M059J (cell line): Measurements from ENCODE around the gene SCGB1C2. TPM values are rescaled to one million over a fixed set of nuclear protein-coding genes. Genes with fewer than 3 reads are reported as not detected.
"Not testable (repeated sequence)": the region's sequence is repeated elsewhere in the genome, so short reads cannot be mapped to it uniquely, and the experiment has no call there.

Experiments used
- DNase-seq: peaks from one replicate; pipeline ENCODE4 v3.0.0-alpha.2; 2012; ENCODE audit warnings: low read depth
- total RNA-seq: library from RNA; depleted of rRNA; stranded (reverse); fragments of >200 nt; shearing (Covaris generic); gene quantifications from 2 replicates; pipeline ENCODE4 v1.2.3, GENCODE V29; 2014

The SCGB1C2 gene
- total RNA-seq, 1 experiment from 2014 or later = not detected

DNA sequence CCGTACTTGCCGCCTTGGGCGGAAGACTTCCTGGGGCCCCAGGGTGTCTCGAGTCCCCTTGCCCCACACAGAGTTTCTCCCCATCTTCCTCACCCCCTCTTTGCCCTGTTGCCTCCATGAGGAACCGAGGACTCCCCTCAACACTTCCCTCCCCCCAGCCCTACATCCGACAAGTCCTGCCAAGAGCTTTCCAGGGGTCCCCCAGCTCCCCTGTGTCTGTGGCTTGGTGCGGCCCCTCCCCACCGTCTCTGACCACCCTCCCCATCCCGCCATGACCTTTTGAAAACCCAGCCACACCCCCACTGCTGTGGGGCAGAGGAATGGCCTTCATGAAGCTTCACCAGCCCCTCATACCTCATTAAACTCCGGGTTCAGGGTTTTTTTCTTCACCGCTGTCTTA, 11.4 kb downstream of the SCGB1C2 start:
- no peak for DNase-seq

DNA sequence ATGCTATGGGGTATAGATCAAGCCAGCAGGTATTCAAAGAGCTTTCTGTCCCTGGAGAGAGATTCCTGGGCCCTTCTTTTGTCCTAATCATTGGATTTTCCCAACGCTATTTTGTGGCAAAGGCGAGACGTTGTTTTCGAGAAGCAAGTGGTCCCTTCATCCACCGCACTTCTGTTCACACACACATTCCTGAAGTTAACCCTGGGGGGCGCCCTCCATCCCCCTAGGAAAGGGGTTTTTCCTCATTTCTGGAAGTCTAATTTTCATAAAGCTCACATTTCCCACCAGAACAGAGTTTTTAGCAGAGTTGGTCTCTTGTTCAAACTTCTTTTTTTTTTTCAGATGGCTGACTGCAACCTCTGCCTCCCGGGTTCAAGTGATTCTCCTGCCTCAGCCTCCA, 11.9 kb downstream of the SCGB1C2 start:
- DNase-seq = no peak

DNA sequence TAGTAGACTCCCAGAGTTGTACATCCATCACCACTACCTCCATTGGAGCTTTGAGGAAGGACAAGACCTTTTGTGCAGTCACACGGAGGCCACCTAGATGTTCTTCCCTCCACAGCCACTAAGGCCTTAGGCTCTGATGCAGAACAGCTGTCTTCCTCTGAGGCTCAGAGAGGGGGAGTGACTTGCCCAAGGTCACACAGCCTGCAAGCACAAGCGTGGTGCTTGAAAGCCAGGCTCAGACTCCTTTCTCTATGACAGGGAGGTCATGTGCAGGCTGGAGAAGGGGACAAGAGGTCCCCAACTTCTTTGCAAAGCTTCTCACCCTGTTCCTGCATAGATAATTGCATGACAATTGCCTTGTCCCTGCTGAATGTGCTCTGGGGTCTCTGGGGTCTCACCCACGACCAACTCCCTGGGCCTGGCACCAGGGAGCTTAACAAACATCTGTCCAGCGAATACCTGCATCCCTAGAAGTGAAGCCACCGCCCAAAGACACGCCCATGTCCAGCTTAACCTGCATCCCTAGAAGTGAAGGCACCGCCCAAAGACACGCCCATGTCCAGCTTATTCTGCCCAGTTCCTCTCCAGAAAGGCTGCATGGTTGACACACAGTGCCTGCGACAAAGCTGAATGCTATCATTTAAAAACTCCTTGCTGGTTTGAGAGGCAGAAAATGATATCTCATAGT, 12.7 kb downstream of the SCGB1C2 start:
- no peak for DNase-seq

DNA sequence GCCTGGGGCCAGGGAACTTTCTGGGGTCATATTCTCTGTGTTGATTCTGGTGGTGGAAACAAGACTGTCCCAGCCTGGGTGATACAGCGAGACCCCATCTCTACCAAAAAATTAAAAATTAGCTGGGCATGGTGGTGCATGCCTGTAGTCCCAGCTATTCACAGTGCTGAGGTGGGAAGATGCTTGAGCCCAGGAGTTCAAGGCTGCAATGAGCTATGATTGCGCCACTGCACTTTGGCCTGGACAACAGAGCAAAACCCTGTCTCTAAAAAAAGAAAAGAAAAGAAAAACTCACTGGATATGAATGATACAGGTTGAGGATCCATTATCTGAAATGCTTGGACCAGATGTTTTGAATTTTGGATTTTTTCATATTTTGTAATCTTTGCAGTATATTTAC, 13.6 kb downstream of the SCGB1C2 start:
- DNase-seq = no peak

DNA sequence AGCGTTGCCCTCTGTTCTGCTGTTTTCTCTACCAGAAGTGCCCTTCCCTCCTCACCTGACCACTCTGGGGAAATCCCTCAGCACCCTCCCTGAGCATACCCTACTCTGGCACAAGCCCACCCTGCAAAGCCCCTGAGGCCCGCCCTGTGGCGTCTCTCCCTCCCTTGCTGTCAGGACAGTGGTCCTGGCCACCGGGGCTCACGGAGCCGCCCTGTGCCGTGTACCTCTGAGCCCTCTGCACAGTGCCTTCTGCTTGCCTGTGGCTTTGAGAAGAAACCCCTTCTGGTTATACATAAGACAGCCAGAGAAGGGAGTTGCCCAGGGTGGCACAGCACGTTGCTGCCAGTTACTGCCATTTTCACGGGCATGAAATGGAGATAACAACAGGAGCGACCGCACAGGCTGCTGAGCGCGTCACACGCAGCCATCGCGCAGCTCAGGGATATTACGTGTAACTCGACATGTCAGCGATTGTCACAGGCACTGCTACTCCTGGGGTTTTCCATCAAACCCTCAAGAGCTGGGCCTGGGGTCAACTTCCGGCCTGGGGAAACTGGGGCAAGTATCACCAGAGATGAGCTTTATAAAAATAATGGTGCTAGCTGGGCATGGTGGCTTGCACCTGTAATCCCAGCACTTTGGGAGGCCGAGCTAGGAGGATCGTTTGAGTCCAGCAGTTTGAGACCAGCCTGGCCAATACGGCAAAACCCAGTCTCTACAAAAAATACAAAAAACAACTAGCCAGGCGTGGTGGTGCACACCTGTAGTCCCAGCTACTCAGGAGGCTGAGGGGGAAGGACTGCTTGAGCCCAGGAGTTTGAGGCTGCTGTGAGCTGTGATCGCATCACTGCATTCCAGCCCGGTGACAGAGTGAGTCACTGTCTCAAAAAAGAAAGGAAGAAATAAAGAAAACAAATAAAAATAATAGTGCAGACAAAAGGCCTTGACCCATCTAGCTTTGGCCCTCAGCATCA, 14.8 kb downstream of the SCGB1C2 start:
- peak; percentile 46 for DNase-seq

DNA sequence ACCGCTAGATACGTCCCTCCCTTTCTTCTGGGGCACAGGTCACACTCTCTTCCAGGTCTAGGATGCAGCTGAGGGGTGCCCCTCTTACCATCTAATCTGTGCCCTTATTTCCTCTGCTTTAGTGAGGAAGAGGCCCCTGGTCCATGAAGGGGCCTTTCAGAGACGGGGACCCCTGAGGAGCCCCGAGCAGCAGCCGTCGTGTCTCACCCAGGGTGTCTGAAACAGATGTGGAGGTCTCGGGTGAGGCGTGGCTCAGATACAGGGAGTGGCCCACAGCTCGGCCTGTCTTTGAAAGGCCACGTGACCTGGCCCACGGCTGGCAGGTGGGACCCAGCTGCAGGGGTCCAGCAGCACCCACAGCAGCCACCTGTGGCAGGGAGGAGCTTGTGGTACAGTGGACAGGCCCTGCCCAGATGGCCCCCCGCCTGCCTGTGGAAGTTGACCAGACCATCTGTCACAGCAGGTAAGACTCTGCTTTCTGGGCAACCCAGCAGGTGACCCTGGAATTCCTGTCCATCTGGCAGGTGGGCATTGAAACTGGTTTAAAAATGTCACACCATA, 15.6 kb downstream of the SCGB1C2 start:
- DNase-seq = no peak

DNA sequence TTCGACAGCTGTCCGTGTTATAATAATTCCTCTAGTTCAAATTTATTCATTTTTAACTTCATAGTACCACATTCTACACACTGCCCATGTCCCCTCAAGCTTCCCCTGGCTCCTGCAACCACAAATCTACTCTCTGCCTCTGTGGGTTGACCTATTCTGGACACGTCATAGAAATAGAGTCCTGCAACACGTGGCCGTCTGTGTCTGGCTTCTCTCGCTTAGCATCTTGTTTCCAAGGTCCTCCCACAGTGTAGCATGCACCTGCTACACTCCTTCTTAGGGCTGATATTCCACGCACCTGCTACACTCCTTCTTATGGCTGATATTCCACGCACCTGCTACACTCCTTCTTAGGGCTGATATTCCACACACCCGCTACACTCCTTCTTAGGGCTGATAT, 16.5 kb downstream of the SCGB1C2 start:
- peak; percentile 29 for DNase-seq

DNA sequence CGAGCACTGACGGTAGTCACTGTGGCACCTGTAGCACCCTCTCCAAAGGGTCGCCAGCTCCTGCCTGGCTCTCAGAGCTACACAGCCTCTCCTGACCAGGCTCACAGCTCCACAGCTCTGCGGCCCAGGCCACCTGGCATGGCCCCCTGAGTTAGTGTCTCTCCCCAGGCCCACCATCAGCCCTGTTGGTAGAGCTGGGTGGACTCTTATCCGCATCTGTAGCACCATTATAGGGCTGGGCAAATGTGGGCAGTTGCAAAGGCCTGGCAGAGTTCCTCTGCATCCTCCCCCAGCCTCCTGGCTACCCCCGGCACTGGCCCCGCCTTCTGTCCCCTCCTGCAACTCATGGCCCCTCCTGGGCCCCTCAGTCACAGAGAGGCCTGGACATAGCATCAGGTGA, 18.2 kb downstream of the SCGB1C2 start:
- no peak for DNase-seq

DNA sequence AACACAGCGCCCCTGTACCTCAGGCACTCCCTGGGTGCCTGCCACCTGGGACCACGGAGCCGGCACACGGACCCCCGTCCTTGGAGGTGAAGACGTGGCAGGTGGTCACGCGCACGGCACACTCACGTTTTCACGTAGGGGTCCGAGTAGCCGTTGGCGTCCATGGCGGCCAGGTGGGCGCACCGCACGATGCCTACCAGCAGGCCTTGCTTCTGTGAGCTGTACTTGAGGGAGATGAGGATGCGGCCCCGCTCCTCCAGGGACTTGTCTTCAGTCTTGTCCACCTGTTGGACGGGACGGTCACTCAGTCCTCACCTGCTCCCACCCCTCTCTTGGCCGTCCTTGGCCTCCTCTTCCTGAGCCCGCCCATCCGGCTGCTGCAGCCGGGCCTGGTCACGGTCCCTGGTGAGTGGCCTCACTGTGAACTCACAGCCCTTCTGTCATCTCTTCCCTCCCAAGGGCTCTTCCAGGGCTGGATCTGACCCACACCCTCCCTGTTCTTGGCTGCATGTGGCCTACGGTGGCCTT, 18.8 kb downstream of the SCGB1C2 start:
- DNase-seq = no peak

DNA sequence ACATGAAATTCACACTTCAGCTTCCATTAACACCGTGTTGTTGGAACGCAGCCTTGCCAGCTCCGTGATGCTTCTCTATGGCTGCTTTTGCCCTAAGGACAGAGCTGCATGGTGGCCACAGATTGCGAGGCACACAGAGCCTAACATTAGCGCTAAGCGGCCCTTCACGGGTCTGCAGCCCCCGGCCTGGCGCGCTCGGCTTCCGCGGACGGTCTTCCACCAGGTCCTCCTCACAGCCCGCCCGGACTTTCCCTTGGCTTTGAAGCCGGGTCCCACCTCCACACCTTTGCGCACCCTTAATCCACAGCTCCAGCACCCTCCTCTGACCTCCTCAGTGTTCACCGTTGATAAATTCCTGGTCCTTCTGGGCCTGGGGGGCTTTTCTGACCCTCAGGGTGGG, 19.6 kb downstream of the SCGB1C2 start:
- DNase-seq = no peak

DNA sequence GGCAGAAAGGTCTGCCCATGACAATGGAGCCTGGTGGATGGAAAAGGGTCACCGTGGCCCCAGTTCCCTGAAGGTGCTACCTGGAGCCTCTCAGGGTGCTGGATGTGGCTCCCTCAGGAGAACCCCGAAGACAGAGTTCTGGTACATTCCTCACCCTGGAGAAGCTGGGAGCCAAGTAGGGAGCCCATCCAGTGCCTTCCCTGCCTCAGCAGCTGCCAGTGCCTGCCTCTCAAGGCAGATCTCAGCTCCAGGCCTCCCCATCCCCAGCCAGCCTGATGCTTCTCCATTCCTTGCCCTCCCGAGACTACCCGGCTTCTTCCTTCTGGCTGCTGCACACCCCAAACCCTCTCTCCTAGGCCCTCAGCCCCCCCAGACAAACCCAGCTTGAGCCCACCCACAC, 20.5 kb downstream of the SCGB1C2 start:
- DNase-seq = no peak

DNA sequence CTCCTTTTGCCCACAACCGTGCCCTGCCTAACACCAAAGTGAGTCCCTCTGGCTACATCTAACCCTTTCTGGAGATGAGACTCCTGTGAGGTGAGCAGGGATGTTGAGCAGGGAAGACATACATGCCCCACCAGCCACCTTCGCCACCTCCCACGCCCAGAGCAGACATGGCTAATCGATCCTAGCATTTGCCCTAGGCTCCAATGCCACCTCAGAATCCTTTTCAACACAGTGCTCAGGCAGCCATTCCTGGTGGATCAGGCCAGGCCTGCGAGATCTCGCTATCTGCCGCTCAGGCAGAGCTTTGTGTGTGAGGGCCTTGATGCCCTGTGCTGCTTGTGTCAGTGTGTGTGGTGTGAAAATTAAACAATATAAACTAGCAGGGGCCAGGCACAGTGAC, 21.0 kb downstream of the SCGB1C2 start:
- no peak for DNase-seq

DNA sequence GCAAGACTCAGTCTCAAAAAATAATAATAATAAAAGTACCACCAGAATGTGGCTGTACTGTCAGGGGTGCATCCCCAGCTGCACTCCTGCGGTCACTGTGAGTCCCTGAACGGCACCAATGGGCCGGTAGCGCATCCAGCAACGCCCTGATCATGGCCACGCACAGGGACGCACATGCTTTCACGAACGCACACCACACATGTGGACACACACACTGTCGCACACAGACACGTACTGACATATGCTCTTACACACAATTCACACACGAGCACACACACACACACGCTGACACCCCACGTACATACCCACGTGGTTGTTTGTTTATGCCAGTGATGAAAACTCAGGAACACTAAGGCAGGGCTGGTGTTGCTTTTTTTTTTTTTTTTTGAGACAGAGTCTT, 22.2 kb downstream of the SCGB1C2 start:
- DNase-seq = no peak

DNA sequence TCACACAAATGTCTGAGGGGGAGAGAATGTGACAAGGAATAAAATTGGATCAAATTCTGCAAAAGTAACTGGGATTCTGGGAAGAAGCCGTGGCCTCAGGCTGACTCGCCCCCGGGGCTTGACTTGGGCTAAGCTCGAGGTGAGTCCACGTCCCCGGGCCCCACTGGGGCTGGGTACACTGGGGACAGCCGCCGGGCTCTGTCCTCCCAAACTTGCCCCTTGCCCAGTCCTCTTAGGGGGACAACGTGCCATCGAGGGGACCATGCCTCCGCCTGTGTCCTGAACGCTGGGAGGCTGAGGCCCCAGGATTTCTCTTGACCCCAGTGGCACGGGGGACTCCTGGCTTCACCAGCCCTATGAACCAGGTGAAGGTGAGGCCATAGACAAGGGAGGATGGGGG, 23.0 kb downstream of the SCGB1C2 start:
- no peak for DNase-seq

DNA sequence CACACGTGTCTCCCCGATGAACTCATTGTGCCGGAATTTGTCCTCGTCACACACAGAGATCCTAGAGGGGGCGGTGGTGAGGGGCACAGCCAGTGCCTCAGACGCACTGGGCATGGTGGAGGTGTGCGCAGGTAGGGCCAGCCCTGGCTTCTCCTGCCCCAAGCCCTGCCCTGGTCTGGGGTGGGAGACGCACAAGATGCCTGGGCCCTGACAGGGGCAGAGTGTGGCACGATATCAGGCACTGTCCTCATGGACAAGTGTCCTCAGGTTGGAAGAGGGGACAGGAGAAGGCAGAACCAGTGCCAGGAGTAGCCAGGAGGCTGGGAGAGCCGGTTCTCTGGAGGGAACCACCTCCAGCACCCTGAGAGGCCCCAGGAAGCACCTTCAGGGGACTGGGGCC, 24.1 kb downstream of the SCGB1C2 start:
- no peak for DNase-seq

DNA sequence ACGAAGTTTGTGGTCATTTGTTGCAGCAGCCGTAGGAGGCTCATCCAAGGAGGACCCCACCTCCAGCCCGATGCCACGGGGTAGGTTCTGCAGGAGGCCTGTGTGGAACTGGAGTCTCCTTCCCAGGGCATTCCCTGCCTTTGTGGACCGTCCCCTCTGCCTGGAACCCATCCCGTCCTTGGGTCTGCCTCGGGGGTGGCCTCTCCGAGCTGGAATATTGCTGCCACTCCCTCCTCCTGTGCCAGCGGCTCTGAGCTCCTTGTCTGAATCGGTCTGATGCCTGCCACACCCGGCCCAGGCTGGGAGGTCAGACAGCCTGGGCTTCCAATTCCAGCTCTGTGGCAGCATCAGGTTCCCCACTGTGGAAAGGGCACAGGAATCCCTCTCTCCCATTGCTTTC, 25.3 kb downstream of the SCGB1C2 start:
- DNase-seq = no peak

DNA sequence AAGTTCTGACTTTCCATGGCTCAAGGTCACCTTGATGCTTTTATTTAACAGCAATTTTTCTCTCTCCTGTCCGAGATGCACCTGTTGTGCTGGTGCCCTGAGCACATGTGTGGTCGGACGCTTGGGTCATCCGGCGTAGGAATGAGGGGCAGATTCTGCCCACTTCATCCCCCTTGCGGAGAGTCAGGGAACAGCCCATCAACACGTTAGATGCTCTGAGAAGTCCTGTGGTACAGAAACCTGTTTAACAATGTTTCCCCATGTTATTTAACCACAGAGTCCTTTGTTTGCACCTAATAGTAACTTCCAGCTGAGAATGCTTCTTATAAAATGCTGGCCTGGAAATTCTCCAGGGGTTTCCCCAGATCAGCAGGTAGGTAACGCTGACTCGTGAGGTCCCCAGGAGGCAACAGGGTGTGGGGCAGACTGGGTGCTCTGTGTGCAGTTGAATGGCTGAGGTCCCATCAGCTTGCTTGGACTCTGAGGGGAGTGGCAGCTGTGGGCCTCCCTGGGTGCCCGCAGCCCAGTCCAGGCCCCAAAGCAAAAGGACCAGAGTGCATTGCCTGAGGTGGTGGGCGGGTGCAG, 26.2 kb downstream of the SCGB1C2 start:
- DNase-seq = no peak

DNA sequence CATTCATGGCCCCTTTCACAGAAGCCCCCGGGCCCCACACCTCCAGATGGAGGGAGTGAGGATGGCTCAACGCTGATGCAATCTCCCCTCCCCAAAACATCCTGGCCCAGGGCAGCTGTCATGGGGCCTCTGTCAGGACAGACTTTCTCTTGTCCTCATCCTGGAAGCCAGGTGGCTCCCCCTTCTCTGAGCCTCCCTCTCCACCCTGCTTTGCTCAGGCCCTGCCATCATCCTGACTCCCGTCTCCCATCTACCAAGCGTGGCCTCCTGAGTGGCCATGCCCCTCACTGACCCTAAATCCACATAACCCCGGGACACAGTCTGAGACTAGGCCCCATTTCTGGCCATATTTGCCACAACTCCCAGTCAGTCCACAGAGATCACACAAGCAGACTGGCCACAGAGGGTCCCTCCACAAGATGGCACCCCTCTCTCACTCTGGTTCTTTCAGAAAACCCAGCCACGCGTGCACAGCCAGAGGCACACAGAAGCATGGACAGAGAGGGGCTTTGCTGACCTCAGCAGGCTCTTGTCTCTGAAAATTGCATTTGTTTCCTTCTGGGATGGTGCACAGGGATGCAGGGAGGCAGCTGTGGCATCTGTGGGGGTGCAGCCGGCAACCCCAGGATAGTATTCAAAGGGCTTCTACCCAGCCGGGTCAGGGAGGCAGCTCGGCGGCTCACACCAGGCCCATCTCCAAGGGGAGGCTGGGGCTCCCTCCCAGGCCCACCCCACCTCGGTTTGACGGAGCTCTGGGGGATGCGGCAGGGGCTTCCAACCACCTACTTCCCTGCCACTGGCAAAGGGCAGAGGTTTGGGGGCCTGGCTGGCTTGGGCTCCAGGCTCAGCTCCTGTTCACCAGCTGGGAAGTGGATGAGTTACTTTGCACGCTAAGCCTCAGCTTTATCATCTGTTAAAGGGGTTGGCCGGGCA, 27.2 kb downstream of the SCGB1C2 start:
- peak; percentile 41 for DNase-seq

DNA sequence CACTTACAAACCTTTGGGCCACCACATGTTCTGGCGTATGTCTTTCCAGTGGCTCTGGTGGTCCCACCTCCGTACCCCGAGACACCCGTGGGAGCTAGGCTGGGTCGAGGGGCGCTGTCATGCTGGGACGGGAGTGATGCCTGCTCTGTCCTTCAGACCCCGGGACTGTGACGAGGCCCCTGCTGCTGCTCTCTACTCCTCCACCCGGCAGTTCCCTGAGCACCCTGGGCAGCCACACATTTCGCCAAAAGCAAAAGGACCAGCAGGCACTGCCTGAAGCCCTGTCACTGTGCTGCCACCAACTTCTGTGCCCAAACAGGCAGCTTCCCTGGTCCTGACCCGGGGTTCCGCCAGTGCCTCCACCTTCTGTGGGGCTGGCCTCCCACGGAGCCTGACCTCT, 28.6 kb downstream of the SCGB1C2 start:
- no peak for DNase-seq

DNA sequence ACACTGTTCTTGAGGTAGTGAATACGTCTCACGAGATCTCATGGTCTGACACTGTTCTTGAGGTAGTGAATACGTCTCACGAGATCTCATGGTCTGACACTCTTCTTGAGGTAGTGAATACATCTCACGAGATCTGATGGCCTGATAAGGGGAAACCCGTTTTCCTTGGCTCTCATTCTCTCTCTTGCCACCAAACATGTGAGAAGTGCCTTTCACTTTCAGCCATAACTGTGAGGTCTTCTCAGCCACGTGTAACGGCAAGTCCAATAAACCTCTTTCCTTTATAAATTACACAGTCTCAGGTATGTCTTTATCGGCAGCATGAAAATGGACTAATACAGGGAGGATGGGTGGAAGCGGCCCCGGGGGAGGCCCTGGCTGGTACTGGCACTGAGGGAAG, 31.2 kb downstream of the SCGB1C2 start:
- not testable (repeated sequence) for DNase-seq

DNA sequence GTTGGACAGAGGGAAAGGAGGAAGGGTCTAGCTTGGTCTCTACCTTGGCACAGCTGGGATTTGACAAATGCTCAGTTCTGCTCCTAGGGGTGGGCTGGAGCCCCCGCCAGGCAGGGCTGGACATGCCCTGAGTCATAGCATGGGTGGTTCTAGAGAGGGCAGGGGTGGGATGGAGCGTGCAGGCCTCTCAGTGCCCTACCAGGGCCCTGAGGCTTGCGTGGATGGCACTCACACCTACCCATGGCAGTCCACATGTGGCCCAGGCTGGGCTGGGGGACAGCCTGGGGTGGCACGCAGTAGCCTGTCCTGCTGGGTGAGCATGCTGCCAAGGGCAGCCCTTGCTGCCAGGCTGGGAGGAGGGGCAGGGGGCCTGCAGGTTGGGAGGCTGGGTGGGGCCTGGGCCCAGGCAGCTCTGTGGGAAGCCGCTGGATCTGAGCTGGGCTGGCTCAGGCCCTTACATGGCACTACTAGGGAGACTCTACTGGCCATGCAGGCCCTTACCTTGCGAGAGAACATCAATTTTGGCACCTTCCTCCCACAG, 32.8 kb downstream of the SCGB1C2 start:
- DNase-seq = no peak
